GM23338 (cell line): ENCODE data around the gene PTOV1. TPM values are rescaled to one million over a fixed set of nuclear protein-coding genes. Genes with fewer than 3 reads are reported as not detected.

Experiments
- ATAC-seq: fragments of 200-7000 bp; cut with Tn5 transposase; 3 replicates; pipeline ENCODE4 v1.9.1; 2020
- DNase-seq: peaks from one replicate; pipeline ENCODE4 v3.0.0-alpha.2; 2015; ENCODE audit warnings: low spot score
- H2AFZ ChIP-seq: fragments of 200-600 bp; sonication (generic); 2 replicates; pipeline ENCODE4 v1.8.0; 2016; ENCODE audit warnings: antibody characterized with exemption, mild to moderate bottlenecking, moderate library complexity
- H3F3A ChIP-seq: fragments of 200-600 bp; sonication (generic); replicated peaks from 2 replicates; pipeline ENCODE4 v1.8.0; 2017; ENCODE audit warnings: antibody characterized with exemption, mixed run types, low read depth
- H3K27ac ChIP-seq: fragments of 200-600 bp; sonication (generic); 2 replicates; pipeline ENCODE4 v1.6.1; 2016; ENCODE audit warnings: low read depth
- H3K27me3 ChIP-seq: fragments of 200-600 bp; sonication (generic); 2 replicates; pipeline ENCODE4 v1.8.0; 2016; ENCODE audit warnings: mild to moderate bottlenecking, mixed run types, moderate library complexity; ENCODE audit not compliant: insufficient read depth
- H3K36me3 ChIP-seq: fragments of 200-600 bp; sonication (generic); 2 replicates; pipeline ENCODE4 v1.8.0; 2016; ENCODE audit warnings: mild to moderate bottlenecking; ENCODE audit not compliant: insufficient read depth
- H3K4me1 ChIP-seq: fragments of 200-600 bp; sonication (generic); 2 replicates; pipeline ENCODE4 v1.8.0; 2016; ENCODE audit warnings: mild to moderate bottlenecking, moderate library complexity; ENCODE audit not compliant: insufficient read depth
- H3K4me2 ChIP-seq: fragments of 200-600 bp; sonication (generic); 2 replicates; pipeline ENCODE4 v1.7.1; 2017; ENCODE audit warnings: mixed run types
- H3K4me3 ChIP-seq: fragments of 200-600 bp; sonication (generic); 2 replicates; pipeline ENCODE4 v1.6.1; 2016; ENCODE audit warnings: mixed run types
- H3K79me2 ChIP-seq: fragments of 200-600 bp; sonication (generic); replicated peaks from 2 replicates; pipeline ENCODE4 v1.8.0; 2017; ENCODE audit warnings: mild to moderate bottlenecking; ENCODE audit not compliant: insufficient read depth
- H3K9me2 ChIP-seq: fragments of 200-600 bp; sonication (generic); 2 replicates; pipeline ENCODE4 v1.8.0; 2017; ENCODE audit not compliant: insufficient read depth
- H4K20me1 ChIP-seq: fragments of 200-600 bp; sonication (generic); replicated peaks from 2 replicates; pipeline ENCODE4 v1.8.0; 2017; ENCODE audit warnings: mild to moderate bottlenecking; ENCODE audit not compliant: insufficient read depth
- H3K27ac Mint-ChIP-seq: 2 replicates; pipeline ENCODE4 v1.8.0; 2020; ENCODE audit warnings: inconsistent platforms, mild to moderate bottlenecking, moderate library complexity, mixed read lengths
- H3K27me3 Mint-ChIP-seq: 3 replicates; pipeline ENCODE4 v1.8.0; 2022; ENCODE audit warnings: low read depth, mild to moderate bottlenecking, moderate library complexity, mixed read lengths, inconsistent platforms; ENCODE audit not compliant: insufficient read depth, poor library complexity
- H3K36me3 Mint-ChIP-seq: 3 replicates; pipeline ENCODE4 v1.8.0; 2021; ENCODE audit warnings: low read depth, mild to moderate bottlenecking, inconsistent platforms, moderate library complexity, mixed read lengths
- H3K4me1 Mint-ChIP-seq: 3 replicates; pipeline ENCODE4 v1.8.0; 2020; ENCODE audit warnings: mild to moderate bottlenecking, inconsistent platforms, mixed read lengths
- H3K4me3 Mint-ChIP-seq: 3 replicates; pipeline ENCODE4 v1.8.0; 2021; ENCODE audit warnings: moderate library complexity, mild to moderate bottlenecking, inconsistent platforms, mixed read lengths
- H3K9me3 Mint-ChIP-seq: 3 replicates; pipeline ENCODE4 v1.8.0; 2020; ENCODE audit warnings: moderate library complexity, mild to moderate bottlenecking, inconsistent platforms, mixed read lengths
- CTCF ChIP-seq, 2 experiments: fragments of 200-600 bp in 1 of 2; sonication (generic) in 1 of 2; conservative IDR thresholded peaks; 2 replicates each; pipeline versions ENCODE4 v1.5.1 to v1.6.1; 2016 to 2017; ENCODE audit warnings: antibody characterized with exemption in 2 of 2, low read depth in 2 of 2, mild to moderate bottlenecking in 2 of 2, moderate library complexity in 1 of 2
- EZH2 ChIP-seq: fragments of 200-600 bp; sonication (generic); IDR thresholded peaks from one replicate; pipeline ENCODE4 v1.8.0; 2017; ENCODE audit warnings: antibody characterized with exemption, mild to moderate bottlenecking, low read depth; ENCODE audit not compliant: unreplicated experiment
- JUNB ChIP-seq: IDR thresholded peaks from one replicate; pipeline ENCODE4 v1.6.1; 2016; ENCODE audit warnings: antibody characterized with exemption; ENCODE audit not compliant: unreplicated experiment
- POLR2AphosphoS5 ChIP-seq: IDR thresholded peaks from 2 replicates; pipeline ENCODE4 v1.6.1; 2016; ENCODE audit warnings: antibody characterized with exemption, low read depth
- REST ChIP-seq: IDR thresholded peaks from one replicate; pipeline ENCODE4 v1.6.1; 2018; ENCODE audit warnings: antibody characterized with exemption; ENCODE audit not compliant: unreplicated experiment
- STAT1 ChIP-seq: IDR thresholded peaks from one replicate; pipeline ENCODE4 v1.6.1; 2016; ENCODE audit warnings: antibody characterized with exemption; ENCODE audit not compliant: unreplicated experiment
- ZNF114 ChIP-seq: fragments of 250-450 bp; sonication (Bioruptor Pico); IDR thresholded peaks from 2 replicates; pipeline ENCODE4 v1.5.0; 2020; ENCODE audit warnings: mild to moderate bottlenecking, moderate library complexity
- ZNF331 ChIP-seq: fragments of 250-450 bp; sonication (Bioruptor Pico); IDR thresholded peaks from 2 replicates; pipeline ENCODE4 v1.5.0; 2020; ENCODE audit warnings: low read depth, mild to moderate bottlenecking, moderate library complexity
- polyA plus RNA-seq: library from polyadenylated mRNA; unstranded; fragments of >200 nt; fragmentation: Nextera tagmentation; extraction: Ambion mirVana; gene quantifications from 2 replicates; pipeline ENCODE4 v1.2.1, GENCODE V29; 2016
- total RNA-seq: library from RNA; depleted of rRNA; stranded (reverse); fragments of >200 nt; shearing (Covaris generic); gene quantifications from 2 replicates; pipeline ENCODE4 v1.2.3, GENCODE V29; 2014

PTOV1 gene
- total and polyA plus RNA-seq, 2 experiments from 2014 or later: 188 to 209 TPM

- TF ChIP-seq REST (no peak), POLR2AphosphoS5 (no peak), STAT1 (no peak), ZNF114 (CRISPR knock-in tag) (no peak)
Measured at GRCh38 chr19:49837009-49837310, 14.0 kb upstream of the PTOV1 start (continued).

GRCh38 chr19:49837425-49837824, 13.5 kb upstream of the PTOV1 start:
- Histone ChIP-seq H3K79me2 (no peaks in the 10 kb centered on the region), H3K36me3 (no peaks in the 10 kb centered on the region), H3K4me3 (no peak overlapping the region), H3F3A (0 out of 2 replicates have a peak, but pooled peaks cover 3% of the 10 kb centered on the region), H3K9me2 (no peaks in the 10 kb centered on the region), H2AFZ (no peak overlapping the region), H4K20me1 (peaks cover 4% of the 10 kb centered on the region; the same call in 1 of the 2 replicates), H3K4me2 (no peak overlapping the region), H3K27ac (no peak overlapping the region), H3K27me3 (no peaks in the 10 kb centered on the region), H3K4me1 (no peaks in the 10 kb centered on the region)
- ATAC-seq (no peak), DNase-seq (no peak)
- Mint-ChIP-seq H3K9me3 (no peaks in the 10 kb centered on the region; the same call in 2 of the 3 replicates), H3K4me3 (no peak overlapping the region), H3K36me3 (peaks cover 51% of the 10 kb centered on the region), H3K27me3 (peaks cover 18% of the 10 kb centered on the region), H3K27ac (no peak overlapping the region), H3K4me1 (peaks cover 6% of the 10 kb centered on the region)
- no peak for TF ChIP-seq ZNF331 (CRISPR knock-in tag)
- TF ChIP-seq EZH2: no peak
- no peak for TF ChIP-seq JUNB
- no peak for TF ChIP-seq CTCF (conservative IDR thresholded peaks at IDR 0.05; ENCODE audit: low read depth in 2 of 2)

GRCh38 chr19:49838885-49839588, 11.9 kb upstream of the PTOV1 start:
- Histone ChIP-seq H4K20me1 (peaks cover 4% of the 10 kb centered on the region; the same call in 1 of the 2 replicates), H3K9me2 (no peaks in the 10 kb centered on the region), H3K27me3 (no peaks in the 10 kb centered on the region), H3K4me2 (no peak overlapping the region), H3F3A (0 out of 2 replicates have a peak, but pooled peaks cover 3% of the 10 kb centered on the region), H3K4me3 (no peak overlapping the region), H3K27ac (no peak overlapping the region), H3K36me3 (no peaks in the 10 kb centered on the region), H2AFZ (no peak overlapping the region), H3K4me1 (no peaks in the 10 kb centered on the region), H3K79me2 (no peaks in the 10 kb centered on the region)
- ATAC-seq (no peak), DNase-seq (no peak)
- no peaks in the 10 kb centered on the region; the same call in 2 of the 3 replicates for H3K9me3 Mint-ChIP-seq
- no peak overlapping the region for H3K4me3 Mint-ChIP-seq
- H3K36me3 Mint-ChIP-seq: peaks cover 45% of the 10 kb centered on the region
- H3K27me3 Mint-ChIP-seq: peaks cover 18% of the 10 kb centered on the region
- peaks cover 6% of the 10 kb centered on the region for H3K4me1 Mint-ChIP-seq
- no peak overlapping the region for H3K27ac Mint-ChIP-seq
- TF ChIP-seq ZNF331 (CRISPR knock-in tag) (no peak), STAT1 (no peak), ZNF114 (CRISPR knock-in tag) (no peak)
